Measurements from ENCODE around the gene BSPRY.

BSPRY gene

DNA sequence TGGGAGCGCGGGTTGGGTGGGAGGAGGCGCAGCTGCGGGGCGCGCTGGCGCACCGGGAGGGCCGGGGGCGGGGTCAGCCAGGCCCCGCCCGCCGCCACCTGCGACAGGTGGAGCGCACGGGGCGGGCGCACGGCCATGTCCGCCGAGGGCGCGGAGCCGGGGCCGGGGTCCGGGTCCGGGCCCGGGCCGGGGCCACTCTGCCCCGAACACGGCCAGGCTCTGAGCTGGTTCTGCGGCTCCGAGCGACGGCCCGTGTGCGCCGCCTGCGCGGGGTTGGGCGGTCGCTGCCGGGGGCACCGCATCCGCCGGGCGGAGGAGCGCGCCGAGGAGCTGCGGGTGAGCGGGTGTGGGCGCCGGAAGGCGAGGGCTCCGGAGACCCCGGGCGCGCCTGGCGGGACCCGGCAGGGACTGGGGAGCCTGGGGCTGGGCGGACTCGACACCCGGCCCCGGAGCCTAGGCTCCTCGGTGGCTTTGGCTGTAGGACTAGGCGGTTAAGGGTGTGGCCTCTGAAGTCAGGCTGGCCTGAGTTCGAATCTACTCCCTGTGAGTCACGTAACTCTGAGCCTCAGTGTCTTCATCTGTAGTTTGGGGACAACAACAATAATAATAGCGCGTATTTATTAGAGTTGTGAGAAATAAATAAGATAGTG, at the start of gene BSPRY:
Gene BSPRY, plus strand, starts transcription at position 97 of the 650 bp plus-strand sequence. Its CDS starts 39 bp downstream, at position 136.
- DNase-seq: no peak

DNA sequence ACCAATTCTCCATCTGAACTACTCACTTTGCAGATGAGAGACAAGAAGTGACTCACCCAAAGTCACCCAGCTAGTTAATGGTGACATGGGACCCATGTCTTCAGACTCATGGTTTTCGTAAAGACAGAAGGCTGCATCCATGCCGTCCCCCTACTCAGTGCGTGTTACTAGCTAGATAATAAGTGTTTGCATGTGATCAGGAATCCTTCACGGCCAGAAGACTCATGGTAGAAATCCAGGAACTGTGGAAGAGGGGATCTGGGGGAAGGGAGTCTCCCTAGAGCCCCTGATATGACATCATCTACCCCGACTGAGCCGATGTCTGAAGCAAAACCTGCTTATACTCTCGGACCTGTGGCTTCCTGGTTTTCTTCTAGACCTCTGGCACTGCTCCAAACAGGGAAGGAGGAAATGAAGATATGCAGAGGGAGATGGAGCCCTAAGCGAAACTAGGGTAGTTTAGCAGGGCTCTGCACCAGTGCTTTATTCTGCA, 49.5 kb upstream of the BSPRY start:
- no peak for DNase-seq

DNA sequence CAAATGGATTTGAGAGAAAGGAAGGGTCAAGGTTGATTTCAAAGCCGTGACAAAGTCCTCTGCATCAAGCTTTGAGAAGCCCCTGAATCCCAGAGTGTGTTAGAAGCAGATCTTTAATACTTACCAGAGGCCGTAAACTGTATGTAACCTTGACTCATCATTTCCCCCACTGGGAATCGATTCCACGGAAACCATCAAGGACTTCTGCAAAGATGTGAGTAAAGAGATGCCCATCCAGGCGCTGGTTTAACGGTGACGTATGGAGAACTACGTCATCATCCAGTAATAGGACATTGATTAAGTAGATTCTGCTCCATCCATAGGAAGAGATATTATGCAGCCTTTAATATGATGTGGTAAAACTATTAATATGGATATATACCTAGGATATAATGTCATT, 47.8 kb upstream of the BSPRY start:
- DNase-seq: no peak

DNA sequence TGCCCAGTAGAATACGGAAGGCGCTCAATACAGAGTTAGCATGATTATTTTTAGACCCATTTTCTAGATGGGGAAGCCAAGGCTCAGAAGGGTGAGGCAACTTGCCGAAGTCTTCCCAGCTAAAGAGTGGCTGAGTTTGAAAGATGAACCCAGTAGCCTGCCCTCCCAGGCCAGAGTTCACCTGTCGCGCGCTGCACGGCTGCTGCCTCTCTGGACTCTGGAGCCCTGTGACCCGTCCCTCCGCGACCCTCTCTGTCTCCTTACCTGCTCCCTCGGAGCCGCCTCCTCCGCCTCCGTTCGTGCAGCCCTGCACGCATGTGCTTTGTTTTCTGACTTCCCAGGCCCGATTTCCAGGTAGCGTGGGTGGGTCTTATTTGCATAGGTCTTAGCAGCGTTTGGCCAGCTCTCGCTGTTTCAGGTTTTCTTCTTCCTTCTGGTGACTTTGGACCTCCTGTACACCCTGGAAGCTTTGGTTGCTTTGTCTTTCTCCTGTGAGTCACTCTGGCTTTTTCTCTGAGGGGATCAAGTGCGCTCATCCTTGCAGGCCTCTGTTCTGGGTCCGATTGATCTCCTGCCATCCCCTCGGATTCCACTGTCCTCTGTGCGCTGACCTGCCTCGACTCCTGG, 46.4 kb upstream of the BSPRY start, which contains the start of gene RNF183:
Gene RNF183, minus strand, starts transcription at position 585 of the 627 bp plus-strand sequence. CDS start 5,192 bp downstream, outside the sequence.
- DNase-seq: no peak

DNA sequence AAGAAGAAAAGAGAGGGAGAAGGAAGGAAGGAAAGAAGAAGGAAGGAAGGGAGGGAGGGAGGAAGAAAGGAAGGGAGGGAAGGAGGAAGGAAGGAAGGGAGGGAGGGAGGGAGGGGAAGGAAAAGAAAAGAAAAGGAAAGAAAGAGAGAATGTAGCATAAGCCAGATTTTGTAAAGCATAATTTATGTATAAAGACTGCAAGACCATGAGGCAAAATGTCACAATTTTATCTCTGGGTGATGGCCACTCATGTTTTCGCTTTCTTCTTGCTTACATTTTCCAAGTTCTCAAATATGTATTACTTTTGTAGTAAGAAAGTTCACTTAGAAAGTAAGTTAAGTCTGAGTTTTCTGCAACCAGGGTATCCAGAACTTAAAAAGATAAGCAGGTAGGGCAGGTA, 42.8 kb upstream of the BSPRY start:
- no peak for DNase-seq

- no peak for DNase-seq
Measured at GRCh38 chr9:113307396-113307975, 41.9 kb upstream of the BSPRY start.

- peak in 1 of 2 donors; percentile 54 for DNase-seq
Measured at GRCh38 chr9:113309204-113309813, 40.0 kb upstream of the BSPRY start.

GRCh38 chr9:113310538-113310937, 38.8 kb upstream of the BSPRY start:
- DNase-seq: no peak

DNA sequence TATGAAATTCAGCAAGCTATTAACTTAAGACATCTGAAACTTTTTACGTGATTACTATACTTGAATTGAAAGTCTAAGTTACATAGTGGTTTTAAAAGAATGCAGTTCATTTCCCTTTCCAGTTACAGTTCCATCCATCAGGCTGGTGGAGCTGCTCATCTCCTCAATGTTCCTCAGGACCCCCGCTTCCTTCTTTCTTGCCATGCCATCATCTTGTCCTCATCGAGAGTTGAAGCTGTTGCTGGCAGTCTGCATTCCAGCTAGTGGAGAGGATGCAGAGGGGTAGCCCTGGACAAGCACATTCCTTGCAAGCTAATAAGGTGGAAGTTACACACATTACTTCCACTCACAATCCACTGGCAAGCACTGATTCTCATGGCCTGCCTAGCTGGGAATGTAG, 37.4 kb upstream of the BSPRY start:
- no peak for DNase-seq

DNA sequence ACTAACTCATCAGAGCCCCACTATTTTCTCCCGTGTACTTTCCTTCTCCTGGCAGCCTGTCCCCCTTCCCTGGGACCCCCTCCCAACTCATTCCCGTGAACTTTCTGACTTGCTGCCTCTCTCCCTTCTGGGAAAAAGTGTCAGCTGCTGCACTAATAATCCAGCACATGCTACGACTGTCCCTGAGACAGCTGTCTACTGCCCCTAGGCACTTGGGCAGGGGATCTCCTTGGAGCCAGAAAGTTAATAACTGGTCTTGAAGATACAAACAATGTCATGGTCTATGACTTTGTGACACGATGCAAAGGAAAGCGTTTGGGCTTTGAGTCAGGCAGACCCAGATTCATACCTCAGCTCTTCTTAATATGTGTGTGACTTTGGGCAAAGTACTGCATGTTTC, 36.1 kb upstream of the BSPRY start:
- DNase-seq: no peak

DNA sequence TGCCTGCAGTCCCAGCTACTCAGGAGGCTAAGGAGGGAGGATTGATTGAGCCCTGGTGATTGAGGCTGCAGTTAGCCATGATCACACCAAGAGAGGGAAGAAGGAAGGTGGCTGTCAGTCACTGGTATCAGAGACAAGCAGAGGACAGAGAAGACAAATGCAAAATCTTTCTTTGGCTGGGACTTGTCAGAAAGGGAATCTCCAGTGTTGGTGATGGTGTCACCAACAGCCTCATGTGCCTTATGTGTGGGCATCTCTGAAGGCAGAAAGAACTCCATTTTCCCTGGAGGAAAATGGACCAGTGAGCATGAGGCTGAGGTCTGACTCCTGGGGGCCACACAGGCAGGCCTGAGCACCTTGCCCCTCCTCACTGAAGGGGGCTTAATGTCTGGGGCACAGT, 34.1 kb upstream of the BSPRY start:
- no peak for DNase-seq

- DNase-seq: no peak
Measured at GRCh38 chr9:113316030-113316429, 33.3 kb upstream of the BSPRY start.

DNA sequence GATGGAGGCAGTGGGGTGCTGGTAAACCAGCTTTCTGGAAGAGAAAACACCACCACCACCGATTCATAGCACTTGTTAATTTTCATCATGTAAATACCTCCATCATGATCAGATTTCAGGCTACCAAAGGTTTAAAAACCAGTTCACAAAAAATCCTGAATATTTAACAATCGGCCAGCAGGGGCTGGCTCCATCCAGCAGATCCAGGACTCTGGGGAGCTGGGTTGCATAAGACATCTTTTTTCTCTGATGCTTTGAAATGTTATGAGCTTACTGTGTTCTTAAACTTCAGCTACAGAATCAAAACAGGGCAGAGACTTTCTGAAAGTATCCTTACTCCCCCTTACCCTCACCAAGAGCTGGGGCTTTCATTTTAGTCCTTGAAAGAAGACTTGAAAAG, 31.6 kb upstream of the BSPRY start:
- no peak for DNase-seq

- no peak for DNase-seq
Measured at GRCh38 chr9:113319054-113319453, 30.3 kb upstream of the BSPRY start.

GRCh38 chr9:113320051-113320450, 29.3 kb upstream of the BSPRY start:
- no peak for DNase-seq

DNA sequence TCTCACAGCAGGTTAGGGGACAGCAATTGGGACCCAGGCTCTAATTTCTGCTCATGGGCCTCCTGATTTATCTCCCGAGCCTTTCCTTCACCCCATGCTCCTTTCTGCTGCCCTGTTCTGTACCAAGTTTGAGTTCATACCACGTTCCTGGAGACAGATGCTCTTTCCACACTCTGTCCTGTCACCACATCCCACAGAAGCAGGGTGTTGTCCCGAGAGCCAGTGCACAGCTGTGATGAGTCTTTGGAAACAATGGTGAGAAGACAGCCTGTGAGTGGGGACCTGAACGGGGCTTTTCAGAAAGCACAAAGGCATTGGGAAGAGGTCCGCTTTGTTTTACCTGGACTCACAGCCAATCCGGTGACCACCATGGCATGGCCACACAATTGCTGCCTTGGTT, 26.7 kb upstream of the BSPRY start:
- DNase-seq: no peak

- no peak for DNase-seq
Measured at GRCh38 chr9:113326230-113326629, 23.1 kb upstream of the BSPRY start.

DNA sequence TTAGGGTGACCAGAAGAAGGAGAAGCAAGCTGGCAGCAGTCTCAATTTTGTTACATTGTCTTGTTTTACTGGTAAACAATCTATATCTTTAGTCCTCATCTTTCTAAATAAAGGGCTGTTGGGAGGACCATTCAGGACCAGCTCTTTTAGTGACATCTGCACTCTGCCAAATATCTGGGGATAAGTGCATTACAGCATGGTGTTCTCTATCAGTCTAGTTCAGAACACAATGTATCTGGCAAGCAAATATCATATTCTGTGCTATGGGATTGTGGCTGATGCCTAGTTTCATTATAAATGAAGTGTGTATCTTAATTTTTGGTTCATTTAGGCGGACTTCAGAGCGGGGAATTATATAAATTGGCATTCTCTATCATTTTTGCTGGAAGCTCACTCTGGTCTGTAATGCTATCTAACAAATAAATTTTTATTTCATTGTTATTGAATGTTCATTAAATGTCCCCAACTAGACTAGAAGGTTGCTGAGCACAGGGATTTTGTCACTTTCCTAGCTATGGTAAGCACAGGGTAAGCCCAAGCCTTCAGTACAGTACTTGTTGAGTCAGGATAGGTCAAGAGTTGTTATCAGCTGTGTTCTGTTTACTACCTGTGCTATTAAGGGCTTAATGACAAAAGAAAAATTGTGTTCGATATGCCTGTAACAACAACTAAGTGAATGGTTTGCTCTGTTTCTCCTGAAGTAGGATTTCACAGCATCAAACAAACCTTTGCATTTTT, 21.1 kb upstream of the BSPRY start:
- DNase-seq: no peak

DNA sequence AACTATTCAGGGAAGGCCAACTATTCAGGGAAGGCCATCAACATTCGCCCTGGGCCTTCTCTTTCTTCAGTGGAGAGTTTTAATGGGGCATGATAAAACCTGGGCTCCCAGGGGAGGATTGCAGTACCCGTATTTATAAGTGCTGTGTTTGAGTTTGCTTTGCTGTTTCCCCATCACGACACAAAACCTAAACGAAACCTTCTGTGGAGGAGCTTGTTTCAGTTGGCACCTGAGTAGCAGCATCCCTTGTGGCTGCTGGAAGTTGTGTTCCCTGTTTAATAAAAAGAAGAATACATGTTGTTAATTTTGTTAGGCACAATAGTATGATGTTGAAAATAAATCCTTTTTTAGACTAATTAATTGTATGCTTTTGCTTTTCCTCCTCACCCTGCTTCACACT, 17.6 kb upstream of the BSPRY start:
- DNase-seq: no peak

- no peak for DNase-seq
Measured at GRCh38 chr9:113337714-113338113, 11.6 kb upstream of the BSPRY start.

GRCh38 chr9:113340011-113340699, 9.2 kb upstream of the BSPRY start, which contains the start of gene WDR31:
TSS of gene WDR31 (minus strand) at chr9:113340275. CDS start at chr9:113332022, 8,253 bp downstream.
- peak; percentile 79 to 82 for DNase-seq
